ENCODE results near the gene FAIM2.

Gene FAIM2

GRCh38 chr12:49903700-49904423, at the start of gene FAIM2:
Gene FAIM2 (minus strand): TSS chr12:49903900. CDS start chr12:49903792, 108 bp downstream.
- H3K4me3 ChIP-seq (ENCODE audit: low read depth, low read length) = no peak within 1 kb of the TSS
- TF ChIP-seq CTCF (IDR thresholded peaks at IDR 0.05; ENCODE audit: borderline replicate concordance, insufficient read depth, low read depth, low read length) = no peak

- no peak for TF ChIP-seq CTCF (IDR thresholded peaks at IDR 0.05; ENCODE audit: borderline replicate concordance, insufficient read depth, low read depth, low read length)
- H3K4me3 ChIP-seq (ENCODE audit: low read depth, low read length) = no peak overlapping the region
Observed at GRCh38 chr12:49953151-49953550, 49.5 kb upstream of the FAIM2 start.

GRCh38 chr12:49952391-49953055, 48.8 kb upstream of the FAIM2 start:
- H3K4me3 ChIP-seq (ENCODE audit: low read depth, low read length) = no peak overlapping the region
- TF ChIP-seq CTCF (IDR thresholded peaks at IDR 0.05; ENCODE audit: borderline replicate concordance, insufficient read depth, low read depth, low read length) = no peak

GRCh38 chr12:49951411-49952240, 47.9 kb upstream of the FAIM2 start:
- TF ChIP-seq CTCF (IDR thresholded peaks at IDR 0.05; ENCODE audit: borderline replicate concordance, insufficient read depth, low read depth, low read length) = no peak

GRCh38 chr12:49950273-49951251, 46.9 kb upstream of the FAIM2 start, which contains the start of gene AQP2:
Gene AQP2 (plus strand): TSS chr12:49950737. CDS start chr12:49950831, 94 bp downstream.
- H3K4me3 ChIP-seq (ENCODE audit: low read depth, low read length) = no peak within 1 kb of the TSS
- no peak for TF ChIP-seq CTCF (IDR thresholded peaks at IDR 0.05; ENCODE audit: borderline replicate concordance, insufficient read depth, low read depth, low read length)

More at GRCh38 chr12:49951411-49952240, 47.9 kb upstream of the FAIM2 start:
- H3K4me3 ChIP-seq (ENCODE audit: low read depth, low read length) = no peak overlapping the region

GRCh38 chr12:49949866-49950265, 46.2 kb upstream of the FAIM2 start:
- no peak for TF ChIP-seq CTCF (IDR thresholded peaks at IDR 0.05; ENCODE audit: borderline replicate concordance, insufficient read depth, low read depth, low read length)

More at GRCh38 chr12:49949866-49950265, 46.2 kb upstream of the FAIM2 start:
- no peak overlapping the region for H3K4me3 ChIP-seq (ENCODE audit: low read depth, low read length)

Data from GM12875 (cell line).